HEK293 (cell line): ENCODE results near the gene FGF19.

Experiments
- ZBTB26 ChIP-seq: fragments of 450-650 bp; formaldehyde crosslinking; optimal IDR thresholded peaks from 2 replicates; pipeline ENCODE3; 2016; ENCODE audit warnings: missing biosample characterization, mild to moderate bottlenecking, missing genetic modification characterization
- ZNF239 ChIP-seq: fragments of 450-650 bp; formaldehyde crosslinking; IDR thresholded peaks from 2 replicates; pipeline ENCODE4 v1.5.1; 2016; ENCODE audit warnings: missing biosample characterization, missing genetic modification characterization
- TF ChIP-seq, protein P1 (sequence below): fragments of 450-650 bp; formaldehyde crosslinking; IDR thresholded peaks from 2 replicates; pipeline ENCODE4 v1.5.1; 2016; ENCODE audit warnings: missing biosample characterization, missing genetic modification characterization
- TF ChIP-seq, protein P2 (sequence below): fragments of 450-650 bp; formaldehyde crosslinking; IDR thresholded peaks from 2 replicates; pipeline ENCODE4; 2016; ENCODE audit warnings: missing biosample characterization, missing genetic modification characterization

GRCh38 chr11:69744435-69744834 lies 40.6 kb upstream of the FGF19 start:
- TF ChIP-seq ZBTB26 (tag by site-specific recombination) (no peak), ZNF239 (no peak)
- TF ChIP-seq, protein P1, sequence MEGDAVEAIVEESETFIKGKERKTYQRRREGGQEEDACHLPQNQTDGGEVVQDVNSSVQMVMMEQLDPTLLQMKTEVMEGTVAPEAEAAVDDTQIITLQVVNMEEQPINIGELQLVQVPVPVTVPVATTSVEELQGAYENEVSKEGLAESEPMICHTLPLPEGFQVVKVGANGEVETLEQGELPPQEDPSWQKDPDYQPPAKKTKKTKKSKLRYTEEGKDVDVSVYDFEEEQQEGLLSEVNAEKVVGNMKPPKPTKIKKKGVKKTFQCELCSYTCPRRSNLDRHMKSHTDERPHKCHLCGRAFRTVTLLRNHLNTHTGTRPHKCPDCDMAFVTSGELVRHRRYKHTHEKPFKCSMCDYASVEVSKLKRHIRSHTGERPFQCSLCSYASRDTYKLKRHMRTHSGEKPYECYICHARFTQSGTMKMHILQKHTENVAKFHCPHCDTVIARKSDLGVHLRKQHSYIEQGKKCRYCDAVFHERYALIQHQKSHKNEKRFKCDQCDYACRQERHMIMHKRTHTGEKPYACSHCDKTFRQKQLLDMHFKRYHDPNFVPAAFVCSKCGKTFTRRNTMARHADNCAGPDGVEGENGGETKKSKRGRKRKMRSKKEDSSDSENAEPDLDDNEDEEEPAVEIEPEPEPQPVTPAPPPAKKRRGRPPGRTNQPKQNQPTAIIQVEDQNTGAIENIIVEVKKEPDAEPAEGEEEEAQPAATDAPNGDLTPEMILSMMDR, result no peak
- TF ChIP-seq, protein P2, sequence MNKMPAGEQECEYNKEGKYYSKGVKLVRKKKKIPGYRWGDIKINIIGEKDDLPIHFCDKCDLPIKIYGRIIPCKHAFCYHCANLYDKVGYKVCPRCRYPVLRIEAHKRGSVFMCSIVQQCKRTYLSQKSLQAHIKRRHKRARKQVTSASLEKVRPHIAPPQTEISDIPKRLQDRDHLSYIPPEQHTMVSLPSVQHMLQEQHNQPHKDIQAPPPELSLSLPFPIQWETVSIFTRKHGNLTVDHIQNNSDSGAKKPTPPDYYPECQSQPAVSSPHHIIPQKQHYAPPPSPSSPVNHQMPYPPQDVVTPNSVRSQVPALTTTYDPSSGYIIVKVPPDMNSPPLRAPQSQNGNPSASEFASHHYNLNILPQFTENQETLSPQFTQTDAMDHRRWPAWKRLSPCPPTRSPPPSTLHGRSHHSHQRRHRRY (tag by site-specific recombination), result no peak
